Smooth muscle cell (in vitro differentiated cells): ENCODE measurements around the gene HEATR5A. TPM values are rescaled to one million over a fixed set of nuclear protein-coding genes. Genes with fewer than 3 reads are reported as not detected.

Experiments used
- DNase-seq: peaks from one replicate; lab custom pipeline; 2025; ENCODE audit not compliant: unreplicated experiment; lab: John Stamatoyannopoulos, UW
- H2AFZ ChIP-seq: fragments of 200-600 bp; sonication (generic); 2 replicates; pipeline ENCODE4 v1.6.0; 2016; ENCODE audit warnings: antibody characterized with exemption, low read depth, mild to moderate bottlenecking
- H3F3A ChIP-seq: fragments of 200-600 bp; sonication (generic); 2 replicates; pipeline ENCODE4 v1.6.0; 2017; ENCODE audit warnings: antibody characterized with exemption, low read depth
- H3K27ac ChIP-seq: fragments of 200-600 bp; sonication (generic); 2 replicates; pipeline ENCODE4 v1.5.1; 2016; ENCODE audit warnings: low read depth, mild to moderate bottlenecking
- H3K27me3 ChIP-seq: fragments of 200-600 bp; sonication (generic); 2 replicates; pipeline ENCODE4 v1.6.1; 2016; ENCODE audit warnings: low read depth, mild to moderate bottlenecking
- H3K36me3 ChIP-seq: fragments of 200-600 bp; sonication (generic); 2 replicates; pipeline ENCODE4 v1.5.1; 2016; ENCODE audit warnings: low read depth
- H3K4me1 ChIP-seq: fragments of 200-600 bp; sonication (generic); 2 replicates; pipeline ENCODE4 v1.5.1; 2016; ENCODE audit warnings: low read depth
- H3K4me2 ChIP-seq: fragments of 200-600 bp; sonication (generic); 2 replicates; pipeline ENCODE4 v1.6.0; 2016; ENCODE audit warnings: mild to moderate bottlenecking
- H3K4me3 ChIP-seq: fragments of 200-600 bp; sonication (generic); 2 replicates; pipeline ENCODE4 v1.5.1; 2016; ENCODE audit warnings: mild to moderate bottlenecking
- H3K79me2 ChIP-seq: fragments of 200-600 bp; sonication (generic); 2 replicates; pipeline ENCODE4 v1.6.0; 2016; ENCODE audit warnings: low read depth, mild to moderate bottlenecking
- H3K9ac ChIP-seq: fragments of 200-600 bp; sonication (generic); 2 replicates; pipeline ENCODE4 v1.6.0; 2016; ENCODE audit warnings: low read depth
- H3K9me3 ChIP-seq: fragments of 200-600 bp; sonication (generic); replicated peaks from 2 replicates; pipeline ENCODE4 v1.5.1; 2016; ENCODE audit warnings: low read depth
- H4K20me1 ChIP-seq: fragments of 200-600 bp; sonication (generic); 2 replicates; pipeline ENCODE4 v1.6.0; 2016; ENCODE audit warnings: low read depth
- CTCF ChIP-seq: fragments of 200-600 bp; sonication (generic); IDR thresholded peaks from 2 replicates; pipeline ENCODE4 v1.5.1; 2017; ENCODE audit warnings: borderline replicate concordance, mild to moderate bottlenecking, antibody characterized with exemption; ENCODE audit not compliant: insufficient read depth, poor library complexity, severe bottlenecking
- WGBS: methylation state at CpG from one replicate; pipeline ENCODE4 v1.1.7; 2016; ENCODE audit warnings: low lambda C conversion rate; 5-methylcytosine and 5-hydroxymethylcytosine counted together
- polyA plus RNA-seq: library from polyadenylated mRNA; unstranded; fragments of >200 nt; fragmentation: Nextera tagmentation; extraction: Ambion mirVana; gene quantifications from 2 replicates; pipeline ENCODE4 v1.2.1, GENCODE V29; 2016
- total RNA-seq: library from RNA; depleted of rRNA; stranded (reverse); fragments of >200 nt; gene quantifications from 2 replicates; pipeline ENCODE4 v1.2.3, GENCODE V29; 2014

The HEATR5A gene
- total and polyA plus RNA-seq, 2 experiments from 2014 or later: 28.5 to 49.8 TPM

DNA sequence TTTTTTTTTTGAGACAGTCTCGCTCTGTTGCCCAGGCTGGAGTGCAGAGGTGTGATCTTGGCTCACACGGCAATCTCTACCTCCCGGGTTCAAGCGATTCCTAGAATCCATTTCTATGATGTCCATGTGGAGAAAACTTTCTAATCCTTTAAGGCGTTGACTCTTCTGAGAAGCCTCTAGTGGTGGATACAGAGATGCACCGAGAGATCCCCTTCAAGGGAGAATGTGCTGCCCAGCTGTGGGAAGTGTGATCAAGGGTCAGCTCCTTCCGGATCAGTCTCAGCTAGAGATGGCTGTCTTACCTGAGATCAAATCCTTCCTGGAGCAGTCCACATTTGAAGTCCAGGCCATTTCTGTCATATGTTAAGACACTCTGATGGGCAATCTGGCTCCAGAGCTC, 120.1 kb downstream of the HEATR5A start:
- no peaks in the 10 kb centered on the region for H3K36me3 ChIP-seq
- H3F3A ChIP-seq: peaks cover 7% of the 10 kb centered on the region
- DNase-seq: no peak
- H2AFZ ChIP-seq: no peak overlapping the region
- no peaks in the 10 kb centered on the region for H3K9me3 ChIP-seq
- H3K27me3 ChIP-seq: no peaks in the 10 kb centered on the region
- no peaks in the 10 kb centered on the region for H3K79me2 ChIP-seq
- WGBS: 89% methylated on average over 7 of the region's 7 CpGs
- H3K4me3 ChIP-seq: no peak overlapping the region
- no peak overlapping the region for H3K9ac ChIP-seq
- H3K4me1 ChIP-seq: no peaks in the 10 kb centered on the region
- H3K4me2 ChIP-seq: no peak overlapping the region
- TF ChIP-seq CTCF: no peak
- no peaks in the 10 kb centered on the region for H4K20me1 ChIP-seq
- no peak overlapping the region for H3K27ac ChIP-seq

DNA sequence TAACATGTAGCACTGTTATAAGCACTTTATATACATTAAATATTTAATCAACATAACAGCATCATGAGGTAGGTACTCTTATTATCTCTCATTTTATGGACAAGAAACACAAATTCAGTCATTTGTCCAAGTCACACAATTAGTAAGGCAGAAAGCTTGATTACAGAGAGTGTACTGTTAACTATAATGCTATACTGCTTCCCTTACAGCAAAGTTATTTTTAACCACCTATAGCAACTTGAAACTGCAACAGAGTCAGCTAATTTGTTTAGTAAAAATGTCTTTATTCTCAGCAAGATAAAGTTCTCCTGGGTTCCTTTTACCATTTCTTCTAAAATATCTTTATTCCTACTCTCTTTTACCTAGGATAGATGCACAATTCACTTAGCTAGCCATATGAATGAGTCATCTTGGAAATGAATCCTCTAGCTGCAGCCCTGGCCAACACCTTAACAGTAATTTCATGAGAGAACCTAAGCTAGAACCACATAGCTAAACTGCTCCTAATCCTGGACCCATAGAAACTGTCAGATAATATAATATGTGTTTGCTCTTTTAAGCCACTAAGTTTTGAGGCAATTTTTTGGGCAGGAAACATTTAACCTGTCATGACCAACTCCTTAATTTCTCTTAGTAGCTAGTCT, 122.5 kb downstream of the HEATR5A start:
- H3F3A ChIP-seq: peaks cover 7% of the 10 kb centered on the region
- H3K4me2 ChIP-seq: no peak overlapping the region
- H4K20me1 ChIP-seq: no peaks in the 10 kb centered on the region
- no peak overlapping the region for H3K9ac ChIP-seq
- H3K4me1 ChIP-seq: no peaks in the 10 kb centered on the region
- peaks cover 5% of the 10 kb centered on the region for H3K36me3 ChIP-seq
- no peaks in the 10 kb centered on the region for H3K9me3 ChIP-seq
- H3K4me3 ChIP-seq: no peak overlapping the region
- DNase-seq: no peak
- H3K27me3 ChIP-seq: no peaks in the 10 kb centered on the region
- no peak for TF ChIP-seq CTCF
- no peak overlapping the region for H3K27ac ChIP-seq
- no peak overlapping the region for H2AFZ ChIP-seq
- no peaks in the 10 kb centered on the region for H3K79me2 ChIP-seq

DNA sequence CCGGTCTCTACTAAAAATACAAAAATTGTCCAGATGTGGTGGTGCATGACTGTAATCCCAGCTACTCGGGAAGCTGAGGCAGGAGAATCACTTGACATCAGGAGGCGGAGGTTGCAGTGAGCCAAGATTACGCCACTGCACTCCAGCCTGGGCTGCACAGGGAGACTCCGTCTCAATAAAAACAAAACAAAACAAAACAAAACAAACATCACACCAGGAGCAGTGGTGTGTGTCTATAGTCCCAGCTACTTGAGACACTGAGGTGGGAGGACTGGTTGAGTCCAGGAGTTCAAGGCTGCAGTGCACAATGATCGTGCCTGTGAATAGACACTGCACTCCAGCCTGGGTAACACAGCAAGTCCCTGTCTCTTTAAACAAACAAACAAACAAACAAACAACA, 123.2 kb downstream of the HEATR5A start:
- Histone ChIP-seq H3K27me3 (no peaks in the 10 kb centered on the region), H3K4me1 (no peaks in the 10 kb centered on the region), H3K36me3 (peaks cover 5% of the 10 kb centered on the region), H3K79me2 (no peaks in the 10 kb centered on the region), H3F3A (peaks cover 7% of the 10 kb centered on the region), H2AFZ (no peak overlapping the region), H3K4me3 (no peak overlapping the region), H3K27ac (no peak overlapping the region), H3K9me3 (no peaks in the 10 kb centered on the region), H3K4me2 (no peak overlapping the region), H4K20me1 (no peaks in the 10 kb centered on the region), H3K9ac (no peak overlapping the region)
- no peak for TF ChIP-seq CTCF
- 92% methylated on average over 6 of the region's 6 CpGs for WGBS
- no peak for DNase-seq

GRCh38 chr14:31294746-31295405, 125.5 kb downstream of the HEATR5A start:
- DNase-seq: no peak
- H3K4me1 ChIP-seq: no peaks in the 10 kb centered on the region
- no peak overlapping the region for H3K4me2 ChIP-seq
- no peak for TF ChIP-seq CTCF
- 71% methylated on average over 7 of the region's 7 CpGs for WGBS
- H3K9ac ChIP-seq: no peak overlapping the region
- H4K20me1 ChIP-seq: no peaks in the 10 kb centered on the region
- no peaks in the 10 kb centered on the region for H3K79me2 ChIP-seq
- H3F3A ChIP-seq: peaks cover 7% of the 10 kb centered on the region
- H3K36me3 ChIP-seq: peaks cover 5% of the 10 kb centered on the region
- no peaks in the 10 kb centered on the region for H3K9me3 ChIP-seq
- no peak overlapping the region for H3K27ac ChIP-seq
- H3K27me3 ChIP-seq: no peaks in the 10 kb centered on the region
- no peak overlapping the region for H2AFZ ChIP-seq
- H3K4me3 ChIP-seq: no peak overlapping the region
